Liver (tissue), 9 donors: ENCODE data around the gene KLHL33. TPM values are rescaled to one million over a fixed set of nuclear protein-coding genes. Genes with fewer than 3 reads are reported as not detected.

Experiments
- DNase-seq: peaks from one replicate; pipeline ENCODE4 v3.0.0-alpha.2; 2017; ENCODE audit warnings: low spot score
- H3K27ac ChIP-seq, 2 donors: one replicate each; pipeline ENCODE4 v1.7.0; 2013; ENCODE audit warnings: inconsistent platforms in 2 of 2, low read length in 2 of 2, control low read depth in 1 of 2, low read depth in 1 of 2, mild to moderate bottlenecking in 1 of 2
- H3K27me3 ChIP-seq, 4 donors: one replicate each; pipeline versions ENCODE4 v1.6.1 to v1.7.0; 2013; ENCODE audit warnings: low read length in 3 of 4, inconsistent platforms in 1 of 4, mild to moderate bottlenecking in 1 of 4, moderate library complexity in 1 of 4; ENCODE audit not compliant: control insufficient read depth in 4 of 4, insufficient read depth in 4 of 4
- H3K36me3 ChIP-seq, 4 donors: one replicate each; pipeline versions ENCODE4 v1.6.1 to v1.7.0; 2013; ENCODE audit warnings: low read length in 3 of 4, mild to moderate bottlenecking in 3 of 4, low read depth in 1 of 4, moderate library complexity in 1 of 4; ENCODE audit not compliant: control insufficient read depth in 4 of 4, insufficient read depth in 3 of 4
- H3K4me1 ChIP-seq, 4 donors: one replicate each; pipeline versions ENCODE4 v1.6.1 to v1.7.0; 2013; ENCODE audit warnings: low read length in 3 of 4, mild to moderate bottlenecking in 3 of 4, moderate library complexity in 1 of 4; ENCODE audit not compliant: control insufficient read depth in 4 of 4, insufficient read depth in 4 of 4
- H3K4me3 ChIP-seq, 3 donors: one replicate each; pipeline versions ENCODE4 v1.6.1 to v1.7.0; 2013; ENCODE audit warnings: low read length in 3 of 3, control low read depth in 1 of 3, low read depth in 1 of 3, mild to moderate bottlenecking in 1 of 3
- H3K9ac ChIP-seq, 2 donors: one replicate each; pipeline ENCODE4 v1.7.0; 2013; ENCODE audit warnings: low read length in 2 of 2, mild to moderate bottlenecking in 2 of 2, moderate library complexity in 2 of 2, control low read depth in 1 of 2, low read depth in 1 of 2
- H3K9me3 ChIP-seq, 4 donors: one replicate each; pipeline versions ENCODE4 v1.6.1 to v1.7.0; 2013; ENCODE audit warnings: low read length in 3 of 4; ENCODE audit not compliant: control insufficient read depth in 4 of 4
- ATF3 ChIP-seq: IDR thresholded peaks from 2 replicates; pipeline ENCODE4 v1.6.1; 2016; ENCODE audit warnings: antibody characterized with exemption
- CTCF ChIP-seq: fragments of 150-350 bp; IDR thresholded peaks from 2 replicates; pipeline ENCODE4 v1.5.1; 2017; ENCODE audit warnings: improper control_type of control experiment, low read depth, low read length; ENCODE audit not compliant: missing input control
- EGR1 ChIP-seq, 2 donors: IDR thresholded peaks; 2 replicates each; pipeline ENCODE4 v1.6.1; 2016 to 2018; ENCODE audit warnings: antibody characterized with exemption in 2 of 2, low read depth in 2 of 2
- FOXA1 ChIP-seq: IDR thresholded peaks from 2 replicates; pipeline ENCODE4 v1.6.1; 2016; ENCODE audit warnings: antibody characterized with exemption
- FOXA2 ChIP-seq: IDR thresholded peaks from 2 replicates; pipeline ENCODE4 v1.6.1; 2016; ENCODE audit warnings: antibody characterized with exemption
- GABPA ChIP-seq, 2 donors: IDR thresholded peaks in 1 of 2; conservative IDR thresholded peaks in 1 of 2; 2 replicates each; pipeline ENCODE4 v1.6.1; 2016; ENCODE audit warnings: antibody characterized with exemption in 2 of 2, mild to moderate bottlenecking in 1 of 2, moderate library complexity in 1 of 2
- HNF4A ChIP-seq, 2 donors: conservative IDR thresholded peaks; 2 replicates each; pipeline ENCODE4 v1.6.1; 2016; ENCODE audit warnings: antibody characterized with exemption in 2 of 2, mild to moderate bottlenecking in 2 of 2
- JUND ChIP-seq, 2 donors: IDR thresholded peaks; 2 replicates each; pipeline ENCODE4 v1.6.1; 2016; ENCODE audit warnings: antibody characterized with exemption in 2 of 2
- MAX ChIP-seq: IDR thresholded peaks from 2 replicates; pipeline ENCODE4 v1.6.1; 2016; ENCODE audit warnings: antibody characterized with exemption
- NR2F2 ChIP-seq: IDR thresholded peaks from 2 replicates; pipeline ENCODE4 v1.6.1; 2016; ENCODE audit warnings: antibody characterized with exemption
- RXRA ChIP-seq, 2 donors: IDR thresholded peaks; 2 replicates each; pipeline ENCODE4 v1.6.1; 2017 to 2018; ENCODE audit warnings: antibody characterized with exemption in 2 of 2, mild to moderate bottlenecking in 1 of 2
- SP1 ChIP-seq: IDR thresholded peaks from 2 replicates; pipeline ENCODE4 v1.6.1; 2018; ENCODE audit warnings: antibody characterized with exemption, mild to moderate bottlenecking
- TAF1 ChIP-seq: conservative IDR thresholded peaks from 2 replicates; pipeline ENCODE4 v1.6.1; 2016; ENCODE audit warnings: antibody characterized with exemption, mild to moderate bottlenecking
- YY1 ChIP-seq: IDR thresholded peaks from 2 replicates; pipeline ENCODE4 v1.6.1; 2016; ENCODE audit warnings: antibody characterized with exemption, mild to moderate bottlenecking
- ZBTB33 ChIP-seq: IDR thresholded peaks from 2 replicates; pipeline ENCODE4 v1.6.1; 2016; ENCODE audit warnings: antibody characterized with exemption
- WGBS: extraction: QIAGEN DNeasy Blood & Tissue Kit; methylation state at CpG from one replicate; pipeline ENCODE4 v1.1.7; 2013; 5-methylcytosine and 5-hydroxymethylcytosine counted together
- polyA plus RNA-seq, 2 donors: library from polyadenylated mRNA; stranded (reverse) in 1 of 2; unstranded in 1 of 2; fragments of 200-250 nt in 1 of 2; fragments of >200 nt in 1 of 2; fragmentation: Nextera tagmentation in 1 of 2; extraction: Ambion mirVana in 1 of 2; gene quantifications; one replicate each; pipeline versions ENCODE4 v1.2.1 to v1.2.3, GENCODE V29; 2013 to 2015
- total RNA-seq, 2 donors: library from RNA; depleted of rRNA; stranded (reverse); fragments of >200 nt; gene quantifications; one replicate each; pipeline ENCODE4 v1.2.3, GENCODE V29; 2014
- TF ChIP-seq, protein P1 (sequence below): IDR thresholded peaks from 2 replicates; pipeline ENCODE4 v1.6.1; 2016; ENCODE audit warnings: antibody characterized with exemption, mild to moderate bottlenecking
- donor health status: healthy.
- donor health status: healthy.
- donor health status: healthy.
- donor health status: healthy.
- donor health status: healthy.

KLHL33 gene
- total and polyA plus RNA-seq, 4 donors: 0.06 to 0.23 (median 0.15) TPM

DNA sequence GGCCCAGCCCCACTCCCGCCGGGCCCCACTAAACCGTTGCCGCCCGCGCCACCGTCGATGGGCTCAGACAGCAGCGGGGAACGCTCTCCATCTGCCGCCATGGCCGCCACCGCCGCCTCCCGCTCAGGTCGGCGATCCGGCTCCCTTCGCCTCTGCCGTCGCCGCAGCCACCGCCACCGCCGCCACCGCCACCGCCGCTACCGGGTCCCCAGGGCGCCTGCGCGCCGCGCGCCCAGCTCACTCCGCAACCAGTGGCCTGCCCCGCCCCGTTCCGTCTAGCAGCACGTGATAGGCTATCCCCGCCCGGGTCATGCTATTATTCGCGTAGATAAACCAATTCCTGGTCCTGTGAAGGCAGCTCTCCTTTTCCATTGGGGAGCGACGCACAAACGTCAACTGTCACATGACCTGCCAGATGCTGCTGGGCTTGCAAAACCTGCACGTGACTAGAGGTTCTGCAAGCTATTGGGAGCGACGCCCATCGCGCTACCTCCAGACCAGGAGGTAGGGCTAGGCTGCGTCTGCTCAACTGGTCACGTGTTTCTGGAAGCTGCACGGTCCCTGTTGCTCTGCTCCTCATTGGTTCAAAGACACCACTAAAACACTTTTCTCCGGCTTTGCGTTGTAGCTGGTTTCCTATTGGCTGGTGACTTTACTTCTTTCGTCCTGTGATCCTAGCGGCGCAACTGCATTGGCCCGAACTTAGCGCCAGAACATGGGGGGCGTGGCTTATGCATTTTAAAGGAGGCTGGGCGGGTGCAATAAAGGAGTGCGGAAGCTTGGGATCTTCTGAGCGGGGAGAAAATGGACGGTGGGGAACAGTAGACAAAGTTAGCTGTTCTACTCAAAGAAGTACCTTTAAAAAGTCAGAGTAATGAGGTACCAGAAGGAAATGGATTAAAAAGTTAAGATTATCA is 25.5 kb upstream of the KLHL33 start, which contains the start of gene PIP4P1:
Gene PIP4P1 (minus strand): TSS at position 210 of the 917 bp plus-strand sequence. CDS start 109 bp downstream, at position 101.
- TF ChIP-seq JUND (IDR thresholded peaks at IDR 0.05) (peak in 1 of 2 donors; percentile 31), EGR1 (IDR thresholded peaks at IDR 0.05; ENCODE audit: low read depth in 2 of 2) (peak in 1 of 2 donors; percentile 52), NR2F2 (no peak), HNF4A (conservative IDR thresholded peaks at IDR 0.05) (peak in 1 of 2 donors; percentile 15), FOXA2 (no peak), TAF1 (no peak), MAX (peak; percentile 98), FOXA1 (peak; percentile 36), ZBTB33 (peak; percentile 92), ATF3 (peak; percentile 52), CTCF (no peak), SP1 (peak; percentile 99), GABPA (IDR thresholded peaks at IDR 0.05 in 1 of 2, conservative IDR thresholded peaks at IDR 0.05 in 1 of 2) (peak in 1 of 2 donors; percentile 58), YY1 (peak; percentile 94), RXRA (IDR thresholded peaks at IDR 0.05) (peak; percentile 62 to 67)
- TF ChIP-seq, protein P1, sequence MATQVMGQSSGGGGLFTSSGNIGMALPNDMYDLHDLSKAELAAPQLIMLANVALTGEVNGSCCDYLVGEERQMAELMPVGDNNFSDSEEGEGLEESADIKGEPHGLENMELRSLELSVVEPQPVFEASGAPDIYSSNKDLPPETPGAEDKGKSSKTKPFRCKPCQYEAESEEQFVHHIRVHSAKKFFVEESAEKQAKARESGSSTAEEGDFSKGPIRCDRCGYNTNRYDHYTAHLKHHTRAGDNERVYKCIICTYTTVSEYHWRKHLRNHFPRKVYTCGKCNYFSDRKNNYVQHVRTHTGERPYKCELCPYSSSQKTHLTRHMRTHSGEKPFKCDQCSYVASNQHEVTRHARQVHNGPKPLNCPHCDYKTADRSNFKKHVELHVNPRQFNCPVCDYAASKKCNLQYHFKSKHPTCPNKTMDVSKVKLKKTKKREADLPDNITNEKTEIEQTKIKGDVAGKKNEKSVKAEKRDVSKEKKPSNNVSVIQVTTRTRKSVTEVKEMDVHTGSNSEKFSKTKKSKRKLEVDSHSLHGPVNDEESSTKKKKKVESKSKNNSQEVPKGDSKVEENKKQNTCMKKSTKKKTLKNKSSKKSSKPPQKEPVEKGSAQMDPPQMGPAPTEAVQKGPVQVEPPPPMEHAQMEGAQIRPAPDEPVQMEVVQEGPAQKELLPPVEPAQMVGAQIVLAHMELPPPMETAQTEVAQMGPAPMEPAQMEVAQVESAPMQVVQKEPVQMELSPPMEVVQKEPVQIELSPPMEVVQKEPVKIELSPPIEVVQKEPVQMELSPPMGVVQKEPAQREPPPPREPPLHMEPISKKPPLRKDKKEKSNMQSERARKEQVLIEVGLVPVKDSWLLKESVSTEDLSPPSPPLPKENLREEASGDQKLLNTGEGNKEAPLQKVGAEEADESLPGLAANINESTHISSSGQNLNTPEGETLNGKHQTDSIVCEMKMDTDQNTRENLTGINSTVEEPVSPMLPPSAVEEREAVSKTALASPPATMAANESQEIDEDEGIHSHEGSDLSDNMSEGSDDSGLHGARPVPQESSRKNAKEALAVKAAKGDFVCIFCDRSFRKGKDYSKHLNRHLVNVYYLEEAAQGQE: peak; percentile 84
- no peaks in the 10 kb centered on the region for H3K27me3 ChIP-seq
- under 1% methylated on average over 67 of the region's 67 CpGs for WGBS

More for the DNA sequence above, 25.5 kb upstream of the KLHL33 start, which contains the start of gene PIP4P1:
- peak within 1 kb of the TSS; percentile 79 to 89 for H3K27ac ChIP-seq
- peak within 1 kb of the TSS; percentile 59 to 76 for H3K9ac ChIP-seq
- H3K36me3 ChIP-seq: peaks cover 7 to 29% (median 26%) of the 10 kb centered on the region in 4 donors
- peak within 1 kb of the TSS; percentile 79 to 87 (median 82) for H3K4me3 ChIP-seq
- peak; percentile 96 for DNase-seq
- H3K9me3 ChIP-seq: no peaks in the 10 kb centered on the region
- H3K4me1 ChIP-seq: peaks cover 0 to 20% (median 12%) of the 10 kb centered on the region in 4 donors
